ENCODE results near the gene C2orf72. TPM values are rescaled to one million over a fixed set of nuclear protein-coding genes. Genes with fewer than 3 reads are reported as not detected.

Gene C2orf72
- total RNA-seq, 1 donor from 2014 or later = 3.0 TPM

GRCh38 chr2:231008131-231008530 is 29.2 kb upstream of the C2orf72 start:
- H3K4me1 Mint-ChIP-seq = peaks cover 11% of the 10 kb centered on the region
- no peak for TF ChIP-seq CTCF (conservative IDR thresholded peaks at IDR 0.05)
- H3K27me3 Mint-ChIP-seq (ENCODE audit: low read depth) = peaks cover 3% of the 10 kb centered on the region
- peaks cover 10% of the 10 kb centered on the region for H3K36me3 Mint-ChIP-seq (ENCODE audit: low read depth)
- no peak overlapping the region for H3K27ac Mint-ChIP-seq (ENCODE audit: unreplicated experiment)
- no peak overlapping the region for H3K4me3 Mint-ChIP-seq
- H3K9me3 Mint-ChIP-seq = peaks cover 11% of the 10 kb centered on the region
- no peak for DNase-seq (ENCODE audit: low read depth, low spot score)

- DNase-seq (ENCODE audit: low read depth, low spot score) = no peak
- H3K36me3 Mint-ChIP-seq (ENCODE audit: low read depth) = peaks cover 10% of the 10 kb centered on the region
- peaks cover 11% of the 10 kb centered on the region for H3K4me1 Mint-ChIP-seq
- no peak overlapping the region for H3K27ac Mint-ChIP-seq (ENCODE audit: unreplicated experiment)
- H3K9me3 Mint-ChIP-seq = peaks cover 11% of the 10 kb centered on the region
- H3K27me3 Mint-ChIP-seq (ENCODE audit: low read depth) = peaks cover 2% of the 10 kb centered on the region
- TF ChIP-seq CTCF (conservative IDR thresholded peaks at IDR 0.05) = no peak
- no peak overlapping the region for H3K4me3 Mint-ChIP-seq
These were observed 27.9 kb upstream of the C2orf72 start for GRCh38 chr2:231009236-231009919.

GRCh38 chr2:231010201-231010730 is 27.1 kb upstream of the C2orf72 start:
- Mint-ChIP-seq H3K9me3 (peaks cover 4% of the 10 kb centered on the region), H3K36me3 (ENCODE audit: low read depth) (peaks cover 4% of the 10 kb centered on the region), H3K4me1 (peaks cover 18% of the 10 kb centered on the region), H3K4me3 (no peak overlapping the region), H3K27me3 (ENCODE audit: low read depth) (no peaks in the 10 kb centered on the region), H3K27ac (ENCODE audit: unreplicated experiment) (peak overlapping the region; percentile 92)
- no peak for TF ChIP-seq CTCF (conservative IDR thresholded peaks at IDR 0.05)
- no peak for DNase-seq (ENCODE audit: low read depth, low spot score)

GRCh38 chr2:231011526-231011925 is 25.8 kb upstream of the C2orf72 start:
- Mint-ChIP-seq H3K27ac (ENCODE audit: unreplicated experiment) (no peak overlapping the region), H3K27me3 (ENCODE audit: low read depth) (no peaks in the 10 kb centered on the region), H3K36me3 (ENCODE audit: low read depth) (no peaks in the 10 kb centered on the region), H3K9me3 (no peaks in the 10 kb centered on the region), H3K4me3 (no peak overlapping the region), H3K4me1 (peaks cover 26% of the 10 kb centered on the region)
- TF ChIP-seq CTCF (conservative IDR thresholded peaks at IDR 0.05) = no peak
- DNase-seq (ENCODE audit: low read depth, low spot score) = no peak

- no peak for DNase-seq (ENCODE audit: low read depth, low spot score)
- Mint-ChIP-seq H3K4me1 (peaks cover 34% of the 10 kb centered on the region), H3K9me3 (no peaks in the 10 kb centered on the region), H3K27ac (ENCODE audit: unreplicated experiment) (no peak overlapping the region), H3K36me3 (ENCODE audit: low read depth) (no peaks in the 10 kb centered on the region), H3K4me3 (no peak overlapping the region), H3K27me3 (ENCODE audit: low read depth) (no peaks in the 10 kb centered on the region)
- no peak for TF ChIP-seq CTCF (conservative IDR thresholded peaks at IDR 0.05)
These were observed 24.9 kb upstream of the C2orf72 start for GRCh38 chr2:231012463-231012862.
